ENCODE data around the gene LVRN.

DNA sequence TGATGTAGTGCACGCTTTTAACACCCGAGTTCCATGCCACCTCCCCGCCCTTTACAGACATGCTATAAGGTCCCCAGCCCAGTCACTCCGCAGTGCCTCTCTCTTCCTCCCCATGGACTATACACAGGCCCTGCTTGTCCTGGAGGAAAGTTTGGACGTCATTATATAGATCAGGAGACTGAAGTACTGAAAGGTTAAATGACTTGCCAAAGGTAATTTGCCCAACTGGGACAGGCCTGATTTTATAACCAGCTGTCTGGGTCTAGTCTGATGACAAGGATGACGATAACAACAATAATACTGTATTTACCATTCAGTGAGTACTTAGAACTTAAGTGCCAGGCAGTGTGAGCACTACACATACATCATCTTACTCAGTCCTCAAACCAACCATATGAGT, 33.1 kb downstream of the LVRN start:
- no peak for TF ChIP-seq CTCF (IDR thresholded peaks at IDR 0.05)
- TF ChIP-seq POLR2A (IDR thresholded peaks at IDR 0.05) = no peak
